NCI-H446 (cell line): ENCODE data around the gene ZNF541.

Experiments used
- DNase-seq, 2 experiments: peaks; one replicate each; lab custom pipeline; 2025; lab: John Stamatoyannopoulos, UW

The ZNF541 gene

DNA sequence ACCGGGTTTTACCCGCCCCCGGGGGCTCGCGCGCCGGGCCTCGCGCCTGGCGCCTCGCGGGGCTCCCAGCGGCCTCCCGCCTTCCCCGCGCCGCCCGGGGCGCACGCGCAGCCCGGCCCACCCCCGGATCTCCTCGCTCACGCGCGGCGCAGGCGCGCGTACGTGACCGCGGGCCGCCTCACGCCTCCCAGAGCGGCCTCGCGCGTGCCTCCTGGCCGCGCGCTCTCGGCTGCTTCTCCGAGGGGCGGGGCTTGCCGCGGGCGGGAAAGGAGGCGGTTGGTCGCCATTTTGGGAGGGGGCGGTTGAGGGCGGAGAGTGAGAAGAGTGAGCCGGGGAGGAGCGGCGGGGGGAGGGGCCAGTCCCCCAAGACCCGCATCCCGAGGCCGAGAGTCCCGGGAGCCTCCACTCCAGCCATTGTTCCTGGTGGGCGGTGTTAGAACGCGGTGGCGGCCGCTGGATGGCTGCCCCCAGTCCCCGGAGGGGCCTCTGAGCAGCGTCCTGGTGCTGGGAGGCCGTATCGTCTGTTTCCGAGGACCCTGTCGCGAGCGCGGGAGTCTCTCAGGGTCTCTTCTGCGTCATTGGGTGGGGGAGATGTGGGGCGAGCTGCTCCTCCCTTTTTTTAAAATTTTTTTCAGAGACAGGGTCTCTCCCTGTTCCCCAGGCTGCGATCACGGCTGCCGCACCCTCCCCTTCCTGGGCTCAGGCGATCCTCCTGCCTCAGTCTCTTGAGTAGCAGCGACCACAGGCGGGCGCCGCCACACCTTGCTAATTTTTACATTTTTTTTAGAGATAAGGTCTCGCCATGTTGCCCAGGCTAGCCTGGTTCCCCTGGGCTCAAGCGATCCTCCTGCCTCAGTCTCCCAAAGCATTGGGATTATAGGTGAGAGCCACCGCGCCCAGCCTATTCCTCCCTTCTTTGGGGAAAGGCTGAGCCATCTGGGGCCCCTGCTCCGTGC lies at the start of gene ZNF541:
TSS of gene ZNF541 (minus strand) at position 78 of the 956 bp plus-strand sequence. CDS start 17,292 bp downstream, outside the sequence.
- no peak for DNase-seq

DNA sequence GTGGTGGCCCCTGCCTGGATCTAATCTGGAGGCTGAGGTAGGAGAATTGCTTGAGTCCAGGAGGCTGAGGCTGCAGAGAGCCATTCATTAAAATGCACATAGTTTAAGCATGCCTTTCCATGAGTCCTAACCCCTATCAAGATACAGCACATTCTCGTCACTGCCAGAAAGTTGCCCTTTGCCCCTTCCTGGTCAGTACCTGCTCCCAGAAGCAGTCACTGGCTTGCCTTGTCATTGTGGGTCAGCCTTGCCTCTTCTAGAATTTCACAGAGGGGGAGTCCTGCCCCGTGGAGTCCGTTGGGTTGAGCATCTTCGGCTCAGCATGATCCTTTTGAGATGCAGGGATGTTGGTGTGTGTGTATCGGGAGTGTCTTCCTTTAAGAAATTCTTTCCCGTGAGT lies 46.8 kb upstream of the ZNF541 start:
- no peak for DNase-seq

DNA sequence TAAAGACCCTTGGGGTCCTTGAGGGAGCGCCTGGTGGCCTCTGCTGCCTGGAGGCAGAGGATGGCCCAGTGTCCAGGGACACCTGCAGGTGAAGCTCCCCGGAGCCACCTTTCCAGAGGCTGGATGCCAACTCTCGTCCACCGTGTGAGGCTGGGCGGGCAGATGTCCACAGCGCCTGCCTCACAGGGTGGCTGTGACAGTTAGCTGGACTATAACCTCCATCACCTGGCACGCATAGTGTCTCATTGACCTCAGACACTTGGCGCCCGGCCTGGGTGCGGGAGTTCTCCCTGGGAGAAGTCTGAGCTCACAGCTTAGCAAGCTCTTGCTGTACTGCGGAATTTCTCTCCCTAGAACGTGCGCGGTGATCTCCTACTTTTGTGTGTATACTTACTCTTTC lies 45.8 kb upstream of the ZNF541 start:
- DNase-seq = no peak

DNA sequence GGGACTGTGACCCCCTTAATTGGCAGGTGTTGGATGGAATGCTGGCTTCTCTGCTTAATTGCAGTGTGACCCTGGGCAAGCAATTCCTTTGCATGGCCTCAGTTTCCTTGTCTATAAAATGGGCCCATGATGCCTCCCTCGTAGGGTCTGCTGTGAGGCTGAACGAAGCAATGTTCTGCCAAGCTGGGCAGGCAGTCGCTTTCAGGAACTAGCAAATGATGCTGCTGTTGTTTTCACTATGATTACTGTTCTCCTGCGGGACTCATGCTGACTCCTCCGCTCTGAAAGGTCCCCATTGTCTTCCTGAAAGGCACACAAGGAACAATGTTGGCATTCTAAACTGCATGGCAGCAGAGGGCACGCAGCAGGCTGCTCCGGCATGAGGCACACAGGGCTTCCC lies 42.8 kb upstream of the ZNF541 start:
- no peak for DNase-seq

DNA sequence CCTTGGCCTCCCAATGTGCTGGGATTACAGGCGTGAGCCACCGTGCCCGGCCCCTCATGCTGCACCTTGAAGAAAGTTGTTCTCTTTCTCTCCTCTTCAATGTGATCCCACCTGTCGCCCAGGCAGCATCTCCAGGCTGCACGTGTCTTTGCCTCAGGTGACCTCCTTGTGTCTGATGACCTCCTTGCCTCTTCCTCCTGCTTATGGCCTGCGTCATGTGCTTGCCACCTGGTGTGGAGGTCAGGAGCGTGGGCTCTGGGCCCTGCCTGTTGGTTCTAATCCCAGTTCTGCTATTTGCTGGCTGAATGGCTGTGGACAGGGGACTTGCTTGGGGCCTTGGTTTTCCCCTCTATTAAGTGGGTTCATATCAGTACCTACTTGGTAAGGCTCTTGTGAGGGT lies 42.3 kb upstream of the ZNF541 start:
- no peak for DNase-seq

DNA sequence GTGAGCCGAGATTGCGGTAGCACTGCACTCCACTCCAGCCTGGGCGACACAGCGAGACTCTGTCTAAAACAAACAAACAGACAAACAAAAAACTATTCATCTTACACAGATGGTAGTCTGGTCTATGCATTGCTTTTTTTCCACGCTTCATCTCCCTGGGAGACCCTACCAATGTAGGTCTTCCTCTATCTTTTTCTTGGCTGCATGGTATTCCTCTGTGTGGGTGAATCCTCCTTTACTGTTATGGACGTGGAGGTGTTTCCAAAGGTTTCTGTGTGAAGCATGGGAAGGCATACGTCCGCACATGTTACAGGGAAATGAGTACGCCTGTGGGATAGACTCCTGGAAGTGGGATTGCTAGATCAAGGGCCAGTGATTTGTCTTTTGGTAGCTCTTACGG lies 41.6 kb upstream of the ZNF541 start:
- no peak for DNase-seq

DNA sequence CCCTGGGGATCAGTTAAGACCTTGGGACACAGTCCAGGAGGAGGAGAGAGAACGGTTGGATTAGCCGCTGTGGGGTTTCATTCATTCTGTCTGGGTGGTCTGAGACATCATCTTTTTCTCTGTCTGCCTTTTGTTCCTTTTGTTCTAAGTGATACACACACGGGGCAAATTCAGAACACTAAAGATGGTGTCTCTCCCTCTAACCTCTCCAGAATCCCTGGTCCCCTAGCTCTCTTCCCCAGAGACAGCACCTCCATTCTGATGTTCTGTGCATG lies 41.0 kb upstream of the ZNF541 start:
- no peak for DNase-seq

DNA sequence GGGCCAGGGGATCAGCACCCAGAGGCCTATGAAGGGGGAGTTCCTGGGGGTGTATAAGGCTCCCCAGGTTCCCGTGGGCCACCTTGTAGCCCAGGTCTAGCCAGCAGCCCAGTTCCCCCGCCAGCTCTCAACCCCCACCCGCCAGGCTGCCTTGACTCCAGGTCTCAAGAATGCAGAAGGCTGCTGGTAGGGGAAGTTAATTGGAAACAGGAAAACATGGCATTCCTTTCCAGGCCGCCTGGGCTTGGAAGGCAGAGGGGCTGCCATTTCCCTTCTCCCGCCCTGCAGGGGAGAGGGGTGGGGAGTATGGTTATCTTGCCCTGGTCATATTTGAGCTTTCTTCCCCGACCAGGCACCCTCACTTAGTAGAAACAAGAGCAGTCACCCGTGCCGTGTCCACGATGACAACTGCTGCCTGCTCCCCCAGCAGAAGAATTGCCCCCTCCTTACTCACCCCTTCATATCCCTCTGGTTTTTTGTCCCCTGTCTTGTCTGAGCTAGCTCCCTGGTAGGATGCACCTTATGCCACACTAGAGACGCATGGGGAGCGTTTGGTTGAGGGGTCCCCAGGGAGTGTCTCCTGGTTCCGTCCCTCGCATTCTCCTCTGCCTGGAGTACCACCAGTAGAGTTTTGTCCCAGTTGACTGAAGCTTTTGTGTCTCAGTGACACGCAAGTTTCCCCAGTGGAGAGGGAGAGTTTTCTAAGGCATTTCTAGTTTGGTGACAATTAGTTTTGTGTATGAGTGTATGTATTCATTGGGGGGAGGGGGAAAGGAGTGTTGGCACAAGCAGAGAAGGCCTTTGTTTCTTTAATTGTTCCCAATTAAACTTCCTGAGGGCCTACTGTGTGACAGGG lies 40.4 kb upstream of the ZNF541 start:
- DNase-seq = no peak

DNA sequence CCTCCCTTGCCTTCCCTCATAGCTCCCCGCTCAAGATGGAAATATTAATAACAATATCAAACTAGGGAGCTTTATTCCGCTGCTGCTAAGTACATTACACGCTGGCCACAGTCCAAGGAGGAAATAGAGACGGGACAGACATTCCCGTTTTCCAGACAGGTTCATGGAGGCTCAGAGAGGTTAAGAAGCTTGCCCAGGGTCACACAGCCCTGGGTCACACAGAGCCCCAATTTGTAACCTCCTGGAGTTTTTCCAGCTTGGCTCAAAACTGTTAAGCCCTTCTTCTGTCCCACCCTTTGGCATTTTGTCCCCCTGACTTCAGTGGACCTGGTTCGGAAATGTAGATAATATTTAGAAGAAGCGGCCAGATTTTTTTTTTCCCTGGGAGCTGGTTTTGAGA lies 38.0 kb upstream of the ZNF541 start:
- peak in 1 of 2 experiments; percentile 11 for DNase-seq

GRCh38 chr19:47609906-47610894 lies 37.3 kb upstream of the ZNF541 start:
- peak in 1 of 2 experiments; percentile 31 for DNase-seq

DNA sequence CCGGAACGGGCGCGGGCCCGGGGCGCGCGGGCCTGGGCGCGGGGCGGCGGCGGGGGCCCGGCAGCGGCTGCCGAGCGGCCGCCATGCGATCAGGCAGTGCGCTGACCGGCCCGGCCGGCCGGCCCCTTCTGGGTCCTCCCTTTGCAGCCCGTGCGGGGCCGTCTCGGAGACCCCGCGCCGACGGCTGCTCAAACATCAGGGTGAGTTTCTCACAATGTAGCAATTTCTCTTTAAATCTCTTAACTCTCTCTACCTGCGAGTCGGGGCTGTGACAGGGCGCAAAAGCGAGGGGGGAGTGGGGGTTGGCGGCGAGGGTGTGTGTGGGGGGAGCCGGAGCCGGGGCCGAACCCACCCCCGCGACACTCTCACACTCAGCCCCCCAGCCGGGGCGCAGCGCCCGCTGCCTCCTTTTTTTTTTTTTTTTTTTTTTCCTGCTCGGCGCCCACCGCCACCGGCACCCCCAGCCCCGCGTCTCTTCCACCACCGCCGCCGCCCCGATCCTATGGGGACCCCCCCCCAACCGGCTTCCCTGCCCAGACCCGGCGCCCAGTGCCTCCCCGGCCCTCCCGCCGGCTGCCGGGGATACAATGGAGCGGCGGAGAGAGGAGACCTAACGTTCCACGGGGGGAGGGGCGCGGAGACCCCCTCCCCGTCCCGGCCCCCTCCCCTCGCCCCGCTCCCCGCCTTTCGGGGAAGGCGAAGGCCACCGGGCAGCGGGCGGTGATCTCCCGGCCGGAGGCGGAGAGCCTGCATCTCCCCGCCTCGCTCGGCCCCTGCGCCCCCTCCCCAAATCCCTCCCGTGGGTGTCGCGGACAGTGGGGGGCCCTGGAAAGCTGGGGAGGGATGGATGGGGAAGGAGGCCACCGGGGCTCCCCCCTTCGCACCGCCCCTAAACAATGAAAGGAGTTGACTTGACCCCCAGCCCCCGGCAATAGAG lies 36.3 kb upstream of the ZNF541 start, which contains the start of gene BICRA:
TSS of gene BICRA (plus strand) at position 166 of the 937 bp plus-strand sequence. CDS start 64,441 bp downstream, outside the sequence.
- DNase-seq = peak; percentile 74 to 92

- DNase-seq = peak; percentile 85 to 97
These were observed 35.3 kb upstream of the ZNF541 start for GRCh38 chr19:47608074-47608918.

DNA sequence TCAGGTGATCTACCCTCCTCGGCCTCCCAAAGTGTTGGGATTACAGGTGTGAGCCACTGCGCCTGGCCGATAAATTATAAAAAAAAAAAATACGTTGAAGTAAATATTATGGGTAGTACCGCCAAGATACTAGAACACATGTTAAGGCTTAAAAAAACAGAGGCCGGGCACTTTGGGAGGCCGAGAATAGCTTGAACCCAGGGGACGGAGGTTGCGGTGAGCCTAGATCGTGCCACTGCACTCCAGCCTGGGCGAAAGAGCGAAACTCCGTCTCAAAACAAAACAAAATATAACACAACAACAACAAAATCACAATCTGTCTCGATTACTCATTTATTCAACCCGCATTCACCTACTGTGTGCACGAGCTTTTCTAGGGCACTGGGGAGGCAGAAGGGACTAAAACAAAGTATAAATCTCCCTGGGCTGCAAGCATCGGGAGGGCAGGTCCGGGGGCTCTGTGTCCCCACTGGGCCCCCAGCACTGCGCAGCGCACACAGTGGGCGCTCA lies 34.7 kb upstream of the ZNF541 start:
- no peak for DNase-seq

DNA sequence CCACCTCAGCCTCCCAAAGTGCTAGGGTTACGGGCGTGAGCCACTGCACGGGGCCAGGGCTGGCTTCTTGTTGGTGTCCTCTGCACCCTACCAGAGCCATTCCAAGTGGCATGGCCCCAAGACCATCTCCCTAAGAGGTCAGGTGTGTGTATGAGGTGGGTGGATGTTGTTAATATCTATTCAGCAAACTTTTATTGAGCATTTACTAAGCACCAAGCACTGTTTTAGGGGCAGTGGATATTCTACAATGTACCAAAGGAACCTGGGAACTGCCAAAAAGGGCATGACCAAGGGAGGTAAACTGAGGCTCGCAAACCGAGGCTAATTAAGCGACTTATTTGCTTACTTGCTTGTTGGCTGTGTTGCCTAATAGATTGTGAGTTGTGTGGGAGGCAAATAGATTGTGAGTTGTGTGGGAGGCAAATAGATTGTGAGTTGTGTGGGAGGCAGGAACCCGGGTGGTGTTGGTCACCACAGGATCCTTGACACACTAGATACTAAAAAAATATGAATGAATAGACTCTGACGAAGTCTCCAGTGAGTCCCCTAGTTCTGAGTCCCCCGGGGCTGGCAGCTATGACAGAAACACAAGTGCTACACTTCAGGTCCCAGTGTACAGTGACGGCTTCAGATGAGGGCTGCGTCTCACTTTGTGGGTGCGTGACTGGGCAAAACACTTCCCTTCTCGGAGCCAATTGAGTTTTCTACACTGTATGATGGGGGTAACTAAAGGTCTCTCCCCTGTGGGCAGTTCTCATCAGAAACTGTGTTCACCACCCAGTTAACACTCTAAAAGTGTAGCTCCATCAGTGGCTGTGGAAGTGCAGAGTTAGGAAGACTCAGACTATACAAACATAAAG lies 31.0 kb upstream of the ZNF541 start:
- DNase-seq = no peak

- DNase-seq = no peak
These were observed 28.4 kb upstream of the ZNF541 start for GRCh38 chr19:47601180-47601904.

DNA sequence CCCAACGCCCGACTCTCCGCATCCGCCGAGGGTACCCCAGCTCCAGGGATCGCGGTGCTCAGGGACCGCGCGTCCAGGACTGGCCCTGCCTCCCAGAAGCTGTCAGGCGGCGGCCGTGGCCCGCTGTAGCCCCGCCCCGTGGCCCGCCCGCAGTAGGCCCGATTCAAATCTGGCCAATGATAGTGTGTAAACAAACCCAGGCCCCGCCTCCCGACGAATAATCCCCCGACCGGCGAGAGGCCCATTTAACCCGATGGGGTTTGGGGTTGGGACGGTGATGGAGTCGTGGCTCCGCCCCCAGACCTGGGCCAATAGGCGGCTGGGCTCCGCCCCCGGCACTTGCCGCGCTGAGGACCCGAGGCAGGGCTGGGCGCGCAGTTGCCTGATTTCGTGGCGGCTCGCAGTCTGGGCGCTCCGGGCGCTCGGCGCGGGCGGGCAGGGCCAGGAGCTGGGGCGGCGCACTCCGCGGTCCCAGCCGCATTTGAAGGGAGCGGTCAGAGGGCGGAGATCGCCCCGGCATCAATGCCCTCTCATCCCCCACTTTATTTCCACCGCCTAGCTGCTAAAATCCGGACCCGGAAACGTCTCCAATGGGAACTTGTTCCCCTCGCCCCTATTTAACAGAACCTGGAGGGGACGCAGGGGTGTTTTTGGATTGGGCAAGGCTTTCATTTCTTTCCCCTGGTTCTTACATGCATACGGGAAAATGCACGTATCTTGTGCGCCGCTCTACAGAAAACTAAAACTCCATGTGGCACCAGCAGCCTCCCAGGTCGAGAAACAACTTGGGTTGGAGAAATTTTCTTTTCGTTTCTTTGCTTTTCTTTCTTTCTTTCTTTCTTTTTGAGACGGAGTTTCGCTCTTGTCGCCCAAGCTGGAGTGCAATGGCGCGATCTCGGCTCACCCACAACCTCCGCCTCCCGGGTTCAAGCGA lies 27.6 kb upstream of the ZNF541 start:
- DNase-seq = peak; percentile 99 to 100
